ENCODE results near the gene GTF2F2. TPM values are rescaled to one million over a fixed set of nuclear protein-coding genes. Genes with fewer than 3 reads are reported as not detected.

Gene GTF2F2
- total RNA-seq, 1 experiment from 2014 or later = 28.1 TPM

DNA sequence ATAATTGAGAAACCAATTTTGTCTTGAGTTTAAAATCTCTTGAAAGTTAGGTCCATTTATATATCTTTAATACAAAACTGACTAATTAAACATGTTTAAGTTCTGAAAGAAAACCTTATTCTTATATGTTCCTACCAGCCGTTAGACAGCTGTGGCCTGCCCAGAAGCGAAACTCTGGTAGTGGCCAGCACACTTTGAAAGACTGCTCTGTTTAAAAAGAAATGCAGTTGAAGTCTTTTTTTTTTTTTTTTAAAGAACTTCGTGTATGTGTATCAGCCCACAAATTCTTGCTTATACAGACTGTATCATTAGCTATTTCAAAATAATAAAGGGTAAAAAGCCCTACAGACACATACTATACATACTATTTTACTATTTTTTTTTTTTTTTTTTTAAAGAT is 46.5 kb downstream of the GTF2F2 start:
- Mint-ChIP-seq H3K4me3 (ENCODE audit: unreplicated experiment) (no peak overlapping the region), H3K4me1 (ENCODE audit: low read depth, unreplicated experiment) (no peaks in the 10 kb centered on the region), H3K9me3 (ENCODE audit: unreplicated experiment) (no peaks in the 10 kb centered on the region), H3K27me3 (ENCODE audit: insufficient read depth, unreplicated experiment) (no peaks in the 10 kb centered on the region), H3K27ac (ENCODE audit: unreplicated experiment) (no peak overlapping the region), H3K36me3 (ENCODE audit: insufficient read depth, unreplicated experiment) (peaks cover 12% of the 10 kb centered on the region)
- H3K27me3 ChIP-seq (replicated peaks; ENCODE audit: control insufficient read depth, insufficient read depth, low read length) = no peaks in the 10 kb centered on the region
- no TSS peak for BruUV-seq (replicated peaks)
- intact Hi-C loops (cut with micrococcal nuclease; ENCODE audit: unreplicated experiment) = no loop called here
- no peak for DNase-seq
- no peaks in the 10 kb centered on the region for H3K4me1 ChIP-seq
- ChIA-PET POLR2A (no interaction called here), CTCF (no interaction called here)
- H3K36me3 ChIP-seq (ENCODE audit: control insufficient read depth, insufficient read depth, low read length) = no peaks in the 10 kb centered on the region
- H3K9me3 ChIP-seq = peaks cover 3% of the 10 kb centered on the region; the same call in 1 of the 2 replicates
- H3K4me3 ChIP-seq (ENCODE audit: low read depth, low read length) = no peak overlapping the region
- TF ChIP-seq, protein P1, sequence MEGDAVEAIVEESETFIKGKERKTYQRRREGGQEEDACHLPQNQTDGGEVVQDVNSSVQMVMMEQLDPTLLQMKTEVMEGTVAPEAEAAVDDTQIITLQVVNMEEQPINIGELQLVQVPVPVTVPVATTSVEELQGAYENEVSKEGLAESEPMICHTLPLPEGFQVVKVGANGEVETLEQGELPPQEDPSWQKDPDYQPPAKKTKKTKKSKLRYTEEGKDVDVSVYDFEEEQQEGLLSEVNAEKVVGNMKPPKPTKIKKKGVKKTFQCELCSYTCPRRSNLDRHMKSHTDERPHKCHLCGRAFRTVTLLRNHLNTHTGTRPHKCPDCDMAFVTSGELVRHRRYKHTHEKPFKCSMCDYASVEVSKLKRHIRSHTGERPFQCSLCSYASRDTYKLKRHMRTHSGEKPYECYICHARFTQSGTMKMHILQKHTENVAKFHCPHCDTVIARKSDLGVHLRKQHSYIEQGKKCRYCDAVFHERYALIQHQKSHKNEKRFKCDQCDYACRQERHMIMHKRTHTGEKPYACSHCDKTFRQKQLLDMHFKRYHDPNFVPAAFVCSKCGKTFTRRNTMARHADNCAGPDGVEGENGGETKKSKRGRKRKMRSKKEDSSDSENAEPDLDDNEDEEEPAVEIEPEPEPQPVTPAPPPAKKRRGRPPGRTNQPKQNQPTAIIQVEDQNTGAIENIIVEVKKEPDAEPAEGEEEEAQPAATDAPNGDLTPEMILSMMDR (IDR thresholded peaks at IDR 0.05; ENCODE audit: insufficient read depth in 1 of 2, low read depth in 1 of 2, low read length in 1 of 2, severe bottlenecking in 1 of 2, unreplicated experiment in 1 of 2) = no peak

DNA sequence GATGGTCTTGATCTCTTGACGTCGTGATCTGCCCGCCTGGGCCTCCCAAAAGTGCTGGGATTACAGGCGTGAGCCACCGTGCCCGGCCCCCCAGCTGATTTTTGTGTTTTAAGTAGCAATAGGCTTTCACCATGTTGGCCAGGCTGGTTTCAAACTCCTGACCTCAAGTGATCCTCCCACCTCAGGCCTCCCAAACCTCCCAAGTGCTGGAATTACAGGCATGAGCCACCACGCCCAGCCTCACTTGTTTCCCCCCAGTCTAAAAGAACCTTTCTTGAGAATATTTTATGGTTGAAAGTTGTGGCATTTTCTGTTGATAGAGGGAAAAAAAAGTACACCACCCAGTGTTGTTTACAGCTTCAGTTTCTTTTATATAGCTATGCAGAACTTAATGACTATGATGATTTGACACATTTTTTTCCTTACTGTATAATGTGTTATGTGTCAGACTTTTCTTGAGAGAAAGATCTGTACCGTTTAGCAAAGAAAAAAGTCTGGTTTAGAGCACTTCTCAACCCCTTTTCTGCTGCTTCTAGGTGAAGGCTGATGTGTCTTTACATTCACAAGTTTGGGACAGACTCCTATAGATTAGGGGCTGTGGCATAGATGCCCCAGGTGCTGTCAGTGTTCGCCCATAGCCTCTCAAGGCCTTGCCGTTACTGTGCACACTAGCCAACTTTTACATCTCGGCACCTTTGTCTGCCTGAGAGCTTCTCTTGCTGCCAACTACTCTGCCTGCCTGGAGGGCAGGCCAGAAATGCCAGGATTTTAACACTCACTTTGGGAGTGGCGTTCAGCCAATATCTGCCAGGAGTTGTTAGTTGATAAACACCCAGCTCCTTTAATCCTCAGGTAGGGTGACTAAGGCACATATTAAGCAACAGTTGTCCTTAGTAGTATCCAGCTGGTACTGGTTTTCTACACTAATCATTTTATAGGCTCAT is 47.6 kb downstream of the GTF2F2 start:
- H3K27me3 ChIP-seq (replicated peaks; ENCODE audit: control insufficient read depth, insufficient read depth, low read length) = no peaks in the 10 kb centered on the region
- Mint-ChIP-seq H3K27ac (ENCODE audit: unreplicated experiment) (no peak overlapping the region), H3K4me3 (ENCODE audit: unreplicated experiment) (no peak overlapping the region), H3K9me3 (ENCODE audit: unreplicated experiment) (no peaks in the 10 kb centered on the region), H3K36me3 (ENCODE audit: insufficient read depth, unreplicated experiment) (peaks cover 12% of the 10 kb centered on the region), H3K4me1 (ENCODE audit: low read depth, unreplicated experiment) (no peaks in the 10 kb centered on the region), H3K27me3 (ENCODE audit: insufficient read depth, unreplicated experiment) (no peaks in the 10 kb centered on the region)
- intact Hi-C loops (cut with micrococcal nuclease; ENCODE audit: unreplicated experiment) = no loop called here
- TF ChIP-seq, protein P1 (IDR thresholded peaks at IDR 0.05; ENCODE audit: insufficient read depth in 1 of 2, low read depth in 1 of 2, low read length in 1 of 2, severe bottlenecking in 1 of 2, unreplicated experiment in 1 of 2) = no peak
- CTCF ChIA-PET = interaction anchor here (0.6 kb wide), 1 partner anchor 135 kb away, joined by 5 read pairs; no protein-coding TSS in a partner anchor
- H3K9me3 ChIP-seq = peaks cover 3% of the 10 kb centered on the region; the same call in 1 of the 2 replicates
- no peak for DNase-seq
- H3K4me1 ChIP-seq = no peaks in the 10 kb centered on the region
- H3K4me3 ChIP-seq (ENCODE audit: low read depth, low read length) = no peak overlapping the region
- H3K36me3 ChIP-seq (ENCODE audit: control insufficient read depth, insufficient read depth, low read length) = no peaks in the 10 kb centered on the region
- BruUV-seq (replicated peaks) = no TSS peak
- POLR2A ChIA-PET = no interaction called here

DNA sequence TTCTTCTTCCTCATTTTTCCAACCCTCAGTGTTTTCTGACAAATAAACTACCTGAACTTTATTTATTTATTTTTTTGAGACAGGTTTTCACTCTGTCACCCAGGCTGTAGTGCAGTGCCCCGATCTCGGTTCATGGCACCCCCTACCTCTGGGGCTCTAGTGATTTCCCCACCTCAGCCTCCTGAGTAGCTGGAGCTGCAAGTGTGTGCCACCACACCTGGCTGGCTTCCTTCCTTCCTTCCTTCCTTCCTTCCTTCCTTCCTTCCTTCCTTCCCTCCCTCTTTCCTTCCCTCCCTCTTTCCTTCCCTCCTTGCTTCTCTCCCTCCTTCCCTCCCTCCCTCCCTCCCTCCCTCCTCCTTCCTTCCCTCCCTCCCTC is 48.2 kb downstream of the GTF2F2 start:
- no peak overlapping the region for H3K27ac Mint-ChIP-seq (ENCODE audit: unreplicated experiment)
- DNase-seq = no peak
- ChIA-PET CTCF (no interaction called here), POLR2A (no interaction called here)
- H3K9me3 Mint-ChIP-seq (ENCODE audit: unreplicated experiment) = no peaks in the 10 kb centered on the region
- H3K4me1 Mint-ChIP-seq (ENCODE audit: low read depth, unreplicated experiment) = no peaks in the 10 kb centered on the region
- no TSS peak for BruUV-seq (replicated peaks)
- Histone ChIP-seq H3K9me3 (peaks cover 3% of the 10 kb centered on the region; the same call in 1 of the 2 replicates), H3K36me3 (ENCODE audit: control insufficient read depth, insufficient read depth, low read length) (no peaks in the 10 kb centered on the region), H3K27me3 (replicated peaks; ENCODE audit: control insufficient read depth, insufficient read depth, low read length) (no peaks in the 10 kb centered on the region), H3K4me3 (ENCODE audit: low read depth, low read length) (no peak overlapping the region), H3K4me1 (no peaks in the 10 kb centered on the region)
- H3K27me3 Mint-ChIP-seq (ENCODE audit: insufficient read depth, unreplicated experiment) = no peaks in the 10 kb centered on the region
- H3K36me3 Mint-ChIP-seq (ENCODE audit: insufficient read depth, unreplicated experiment) = peaks cover 17% of the 10 kb centered on the region
- intact Hi-C loops (cut with micrococcal nuclease; ENCODE audit: unreplicated experiment) = no loop called here
- TF ChIP-seq, protein P1 (IDR thresholded peaks at IDR 0.05; ENCODE audit: insufficient read depth in 1 of 2, low read depth in 1 of 2, low read length in 1 of 2, severe bottlenecking in 1 of 2, unreplicated experiment in 1 of 2) = no peak
- H3K4me3 Mint-ChIP-seq (ENCODE audit: unreplicated experiment) = no peak overlapping the region

Measured in Caco-2 (cell line).